ENCODE measurements around the gene C16orf86.

The C16orf86 gene

DNA sequence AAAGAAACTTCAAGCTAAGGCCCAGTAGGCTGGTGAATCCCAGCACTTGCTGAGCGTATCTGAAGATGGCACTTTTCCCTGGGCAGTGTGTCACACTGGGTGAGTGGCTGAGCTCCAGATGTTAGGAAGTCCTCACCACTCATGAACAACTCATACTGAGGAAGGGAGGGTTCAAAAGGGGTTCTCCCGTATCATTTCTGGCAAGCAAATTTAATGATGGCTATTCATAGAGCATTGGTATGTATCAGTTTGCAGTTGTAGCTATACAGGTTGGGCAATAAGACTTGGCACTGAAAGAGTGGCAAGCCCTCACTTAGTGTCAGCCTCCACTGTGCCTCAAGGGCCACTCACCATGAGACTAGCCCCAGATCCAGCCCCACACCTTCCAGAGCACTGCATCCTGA is 41.8 kb downstream of the C16orf86 start:
- no peak overlapping the region for H3K27ac ChIP-seq
- DNase-seq = no peak
- no peaks in the 10 kb centered on the region; the same call in none of the 2 replicates for H3K36me3 ChIP-seq
- TF ChIP-seq, protein P1, sequence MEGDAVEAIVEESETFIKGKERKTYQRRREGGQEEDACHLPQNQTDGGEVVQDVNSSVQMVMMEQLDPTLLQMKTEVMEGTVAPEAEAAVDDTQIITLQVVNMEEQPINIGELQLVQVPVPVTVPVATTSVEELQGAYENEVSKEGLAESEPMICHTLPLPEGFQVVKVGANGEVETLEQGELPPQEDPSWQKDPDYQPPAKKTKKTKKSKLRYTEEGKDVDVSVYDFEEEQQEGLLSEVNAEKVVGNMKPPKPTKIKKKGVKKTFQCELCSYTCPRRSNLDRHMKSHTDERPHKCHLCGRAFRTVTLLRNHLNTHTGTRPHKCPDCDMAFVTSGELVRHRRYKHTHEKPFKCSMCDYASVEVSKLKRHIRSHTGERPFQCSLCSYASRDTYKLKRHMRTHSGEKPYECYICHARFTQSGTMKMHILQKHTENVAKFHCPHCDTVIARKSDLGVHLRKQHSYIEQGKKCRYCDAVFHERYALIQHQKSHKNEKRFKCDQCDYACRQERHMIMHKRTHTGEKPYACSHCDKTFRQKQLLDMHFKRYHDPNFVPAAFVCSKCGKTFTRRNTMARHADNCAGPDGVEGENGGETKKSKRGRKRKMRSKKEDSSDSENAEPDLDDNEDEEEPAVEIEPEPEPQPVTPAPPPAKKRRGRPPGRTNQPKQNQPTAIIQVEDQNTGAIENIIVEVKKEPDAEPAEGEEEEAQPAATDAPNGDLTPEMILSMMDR (IDR thresholded peaks at IDR 0.05; ENCODE audit: low read depth, low read length) = no peak
- no peak overlapping the region for H3K4me3 ChIP-seq (ENCODE audit: low read depth, low read length)
- no peaks in the 10 kb centered on the region for H3K9me3 ChIP-seq (ENCODE audit: severe bottlenecking)
- no peaks in the 10 kb centered on the region for H3K27me3 ChIP-seq (ENCODE audit: insufficient read depth, low read depth, severe bottlenecking)

DNA sequence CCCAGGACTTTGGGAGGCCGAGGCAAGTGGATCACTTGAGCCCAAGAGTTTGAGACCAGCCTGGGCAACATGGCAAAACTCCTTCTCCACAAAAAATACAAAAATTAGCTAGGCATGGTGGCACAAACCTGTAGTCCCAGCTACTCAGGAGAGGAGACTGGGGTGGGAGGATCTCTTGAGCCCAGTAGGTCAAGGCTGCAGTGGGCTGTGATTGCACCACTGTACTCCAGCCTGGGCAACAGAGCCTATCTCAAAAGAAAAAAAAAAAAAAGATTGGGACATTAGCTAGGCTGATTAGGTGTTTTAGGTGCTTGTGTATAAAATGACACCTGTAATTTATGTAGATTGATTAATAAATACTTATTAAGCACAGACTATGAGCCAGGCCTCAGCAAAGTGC is 42.4 kb downstream of the C16orf86 start:
- Histone ChIP-seq H3K27ac (no peak overlapping the region), H3K4me3 (ENCODE audit: low read depth, low read length) (no peak overlapping the region), H3K27me3 (ENCODE audit: insufficient read depth, low read depth, severe bottlenecking) (no peaks in the 10 kb centered on the region), H3K36me3 (no peaks in the 10 kb centered on the region; the same call in none of the 2 replicates), H3K9me3 (ENCODE audit: severe bottlenecking) (no peaks in the 10 kb centered on the region)
- TF ChIP-seq, protein P1 (IDR thresholded peaks at IDR 0.05; ENCODE audit: low read depth, low read length) = no peak
- no peak for DNase-seq

DNA sequence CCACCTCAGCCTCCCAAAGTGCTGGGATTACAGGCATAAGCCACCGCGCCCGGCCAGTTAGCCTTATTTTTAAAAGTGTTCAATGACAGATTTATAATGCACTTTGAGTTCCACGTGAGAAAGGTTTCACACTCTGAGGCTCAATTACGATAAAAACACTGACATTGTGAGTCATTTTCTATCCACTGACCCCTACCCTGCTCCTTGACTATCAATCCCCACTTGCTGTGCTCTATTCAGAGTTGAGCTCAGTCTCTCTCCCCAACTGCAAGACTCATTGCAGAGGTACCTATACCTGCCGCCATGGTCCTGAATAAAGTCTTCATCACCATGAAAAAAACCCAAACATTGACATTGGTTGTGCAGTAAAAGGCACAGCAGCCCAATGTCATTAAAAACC is 44.0 kb downstream of the C16orf86 start:
- H3K4me3 ChIP-seq (ENCODE audit: low read depth, low read length) = no peak overlapping the region
- H3K9me3 ChIP-seq (ENCODE audit: severe bottlenecking) = no peaks in the 10 kb centered on the region
- no peak overlapping the region for H3K27ac ChIP-seq
- H3K36me3 ChIP-seq = no peaks in the 10 kb centered on the region; the same call in none of the 2 replicates
- DNase-seq = no peak
- TF ChIP-seq, protein P1 (IDR thresholded peaks at IDR 0.05; ENCODE audit: low read depth, low read length) = no peak
- no peaks in the 10 kb centered on the region for H3K27me3 ChIP-seq (ENCODE audit: insufficient read depth, low read depth, severe bottlenecking)

- H3K27me3 ChIP-seq (ENCODE audit: insufficient read depth, low read depth, severe bottlenecking) = no peaks in the 10 kb centered on the region
- H3K4me3 ChIP-seq (ENCODE audit: low read depth, low read length) = no peak overlapping the region
- no peak overlapping the region for H3K27ac ChIP-seq
- H3K36me3 ChIP-seq = peaks cover 10% of the 10 kb centered on the region
- TF ChIP-seq, protein P1 (IDR thresholded peaks at IDR 0.05; ENCODE audit: low read depth, low read length) = no peak
- H3K9me3 ChIP-seq (ENCODE audit: severe bottlenecking) = no peaks in the 10 kb centered on the region
- no peak for DNase-seq
These were observed 47.1 kb downstream of the C16orf86 start for GRCh38 chr16:67713647-67714273.

GRCh38 chr16:67714522-67714921 is 47.9 kb downstream of the C16orf86 start:
- DNase-seq = no peak
- TF ChIP-seq, protein P1 (IDR thresholded peaks at IDR 0.05; ENCODE audit: low read depth, low read length) = no peak
- Histone ChIP-seq H3K27ac (no peak overlapping the region), H3K36me3 (peaks cover 10% of the 10 kb centered on the region), H3K27me3 (ENCODE audit: insufficient read depth, low read depth, severe bottlenecking) (no peaks in the 10 kb centered on the region), H3K9me3 (ENCODE audit: severe bottlenecking) (no peaks in the 10 kb centered on the region), H3K4me3 (ENCODE audit: low read depth, low read length) (no peak overlapping the region)

- Histone ChIP-seq H3K9me3 (ENCODE audit: severe bottlenecking) (no peaks in the 10 kb centered on the region), H3K36me3 (peaks cover 10% of the 10 kb centered on the region; the same call in 1 of the 2 replicates), H3K4me3 (ENCODE audit: low read depth, low read length) (no peak overlapping the region), H3K27me3 (ENCODE audit: insufficient read depth, low read depth, severe bottlenecking) (no peaks in the 10 kb centered on the region), H3K27ac (no peak overlapping the region)
- DNase-seq = no peak
- TF ChIP-seq, protein P1 (IDR thresholded peaks at IDR 0.05; ENCODE audit: low read depth, low read length) = no peak
These were observed 49.5 kb downstream of the C16orf86 start for GRCh38 chr16:67716097-67716496.
